Esophagus muscularis mucosa (tissue), 3 donors: Measurements from ENCODE around the gene SEMA7A.

Source experiments
- POLR2A ChIP-seq: fragments of 450-650 bp; IDR thresholded peaks from one replicate; pipeline ENCODE4 v1.6.1; 2017; ENCODE audit warnings: antibody characterized with exemption, moderate library complexity, mild to moderate bottlenecking, low read depth
- TF ChIP-seq, protein P1 (sequence below), 3 experiments: fragments of 200-600 bp in 2 of 3; fragments of 450-650 bp in 1 of 3; sonication (generic) in 2 of 3; IDR thresholded peaks; one replicate each; pipeline ENCODE4 v1.5.1; 2017 to 2019; ENCODE audit warnings: antibody characterized with exemption in 3 of 3, mild to moderate bottlenecking in 2 of 3, moderate library complexity in 1 of 3

DNA sequence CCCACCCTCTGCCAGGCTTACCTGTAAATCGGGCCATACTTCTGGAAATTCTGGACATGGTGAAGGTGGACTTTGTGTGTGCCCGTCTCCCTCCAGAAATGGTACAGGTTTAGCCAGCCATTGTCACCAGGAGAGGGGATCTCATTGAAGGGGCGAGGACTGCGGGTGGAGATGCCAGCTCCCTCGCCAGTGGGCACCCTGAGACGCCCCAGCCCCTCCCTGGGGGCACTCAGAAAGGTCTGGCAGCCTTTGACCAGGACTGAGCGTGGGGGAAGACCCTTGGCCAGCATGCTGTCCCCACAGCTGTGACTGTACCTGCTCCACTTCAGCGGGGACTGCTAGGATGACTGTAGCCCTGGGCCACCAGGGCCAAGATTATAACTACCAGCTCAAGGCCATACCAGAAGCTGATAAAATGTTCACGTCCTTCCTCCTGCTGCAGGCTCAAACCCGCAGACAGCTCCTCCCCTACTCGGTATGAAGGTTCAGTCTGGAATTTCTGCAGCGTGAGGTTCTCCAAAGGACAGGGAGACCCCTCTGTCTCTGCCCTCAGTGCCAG, 66.4 kb downstream of the SEMA7A start, which contains the start of gene CYP11A1:
- no peak for TF ChIP-seq POLR2A
- TF ChIP-seq, protein P1, sequence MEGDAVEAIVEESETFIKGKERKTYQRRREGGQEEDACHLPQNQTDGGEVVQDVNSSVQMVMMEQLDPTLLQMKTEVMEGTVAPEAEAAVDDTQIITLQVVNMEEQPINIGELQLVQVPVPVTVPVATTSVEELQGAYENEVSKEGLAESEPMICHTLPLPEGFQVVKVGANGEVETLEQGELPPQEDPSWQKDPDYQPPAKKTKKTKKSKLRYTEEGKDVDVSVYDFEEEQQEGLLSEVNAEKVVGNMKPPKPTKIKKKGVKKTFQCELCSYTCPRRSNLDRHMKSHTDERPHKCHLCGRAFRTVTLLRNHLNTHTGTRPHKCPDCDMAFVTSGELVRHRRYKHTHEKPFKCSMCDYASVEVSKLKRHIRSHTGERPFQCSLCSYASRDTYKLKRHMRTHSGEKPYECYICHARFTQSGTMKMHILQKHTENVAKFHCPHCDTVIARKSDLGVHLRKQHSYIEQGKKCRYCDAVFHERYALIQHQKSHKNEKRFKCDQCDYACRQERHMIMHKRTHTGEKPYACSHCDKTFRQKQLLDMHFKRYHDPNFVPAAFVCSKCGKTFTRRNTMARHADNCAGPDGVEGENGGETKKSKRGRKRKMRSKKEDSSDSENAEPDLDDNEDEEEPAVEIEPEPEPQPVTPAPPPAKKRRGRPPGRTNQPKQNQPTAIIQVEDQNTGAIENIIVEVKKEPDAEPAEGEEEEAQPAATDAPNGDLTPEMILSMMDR (IDR thresholded peaks at IDR 0.05): no peak
